NCI-H2107 (cell line): Measurements from ENCODE around the gene ZBTB47.

Source experiments
- DNase-seq: peaks from one replicate; lab custom pipeline; 2025; lab: John Stamatoyannopoulos, UW

Gene ZBTB47

DNA sequence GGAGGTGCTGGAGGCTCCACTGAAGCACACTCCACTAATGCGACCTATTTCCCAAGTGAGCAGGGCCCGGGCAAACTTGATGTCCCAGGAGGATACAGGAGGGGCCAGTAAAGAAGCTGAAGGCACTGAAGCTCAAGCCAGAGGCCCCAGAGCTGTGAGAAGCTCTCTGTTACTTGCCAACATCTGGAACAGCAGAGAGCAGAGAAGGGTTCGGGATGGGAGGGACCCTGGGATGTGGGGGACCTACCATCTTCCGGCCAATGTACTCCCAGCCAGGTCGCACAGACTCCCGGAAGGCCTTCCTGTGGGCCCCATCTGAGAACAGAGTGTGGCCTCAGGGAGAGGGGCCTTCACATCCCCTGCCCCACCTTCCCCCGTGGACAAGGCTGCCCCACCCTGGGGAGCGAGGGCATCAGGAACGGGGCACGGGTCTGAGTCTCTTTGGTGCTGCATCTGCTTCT is 46.0 kb downstream of the ZBTB47 start:
- no peak for DNase-seq

DNA sequence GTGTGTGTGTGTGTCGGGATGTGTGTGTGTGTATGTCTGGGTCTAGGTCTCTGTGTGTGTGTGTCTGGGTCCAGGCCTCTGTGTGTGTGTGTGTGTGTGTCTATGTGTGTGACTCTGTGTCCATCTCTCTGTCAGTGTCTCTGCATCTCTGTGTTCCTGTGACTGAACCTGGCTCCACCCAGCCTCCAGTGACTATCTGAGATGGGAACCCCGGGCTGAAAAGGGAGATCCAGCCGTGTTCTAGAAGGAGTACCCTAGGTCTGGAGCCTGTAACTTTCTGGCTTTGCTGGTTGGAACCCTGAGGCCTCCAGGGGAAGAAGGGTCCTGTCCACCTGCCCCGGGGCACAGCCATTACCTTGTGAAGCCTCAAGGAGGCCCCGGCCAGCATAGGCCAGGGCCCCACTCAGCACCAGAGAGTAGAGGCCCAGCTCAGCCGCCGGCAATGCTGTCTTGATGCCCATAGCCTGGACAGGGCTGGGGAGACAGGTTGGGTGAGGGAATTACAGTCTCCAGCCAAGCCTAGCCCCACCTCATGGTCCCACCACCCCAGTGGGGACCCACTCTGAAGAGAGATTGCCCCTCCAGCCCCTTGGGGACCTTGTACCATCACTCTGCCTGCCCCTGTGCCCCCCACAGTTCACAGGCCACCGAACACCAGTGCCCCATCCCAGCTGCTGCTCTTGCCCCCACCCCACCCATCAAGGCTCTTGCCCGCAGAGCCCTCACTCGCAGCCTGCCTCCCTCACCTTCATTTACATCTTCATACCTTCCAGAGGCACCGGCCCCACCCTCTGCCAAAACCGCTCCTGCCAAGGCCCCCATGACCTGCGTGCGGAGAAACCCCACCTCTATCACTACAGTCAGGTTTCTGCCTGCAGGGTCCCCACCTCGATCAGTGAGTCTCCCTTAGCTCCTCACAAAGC is 47.1 kb downstream of the ZBTB47 start:
- no peak for DNase-seq

GRCh38 chr3:42701371-42702065 is 48.0 kb downstream of the ZBTB47 start:
- DNase-seq: no peak

DNA sequence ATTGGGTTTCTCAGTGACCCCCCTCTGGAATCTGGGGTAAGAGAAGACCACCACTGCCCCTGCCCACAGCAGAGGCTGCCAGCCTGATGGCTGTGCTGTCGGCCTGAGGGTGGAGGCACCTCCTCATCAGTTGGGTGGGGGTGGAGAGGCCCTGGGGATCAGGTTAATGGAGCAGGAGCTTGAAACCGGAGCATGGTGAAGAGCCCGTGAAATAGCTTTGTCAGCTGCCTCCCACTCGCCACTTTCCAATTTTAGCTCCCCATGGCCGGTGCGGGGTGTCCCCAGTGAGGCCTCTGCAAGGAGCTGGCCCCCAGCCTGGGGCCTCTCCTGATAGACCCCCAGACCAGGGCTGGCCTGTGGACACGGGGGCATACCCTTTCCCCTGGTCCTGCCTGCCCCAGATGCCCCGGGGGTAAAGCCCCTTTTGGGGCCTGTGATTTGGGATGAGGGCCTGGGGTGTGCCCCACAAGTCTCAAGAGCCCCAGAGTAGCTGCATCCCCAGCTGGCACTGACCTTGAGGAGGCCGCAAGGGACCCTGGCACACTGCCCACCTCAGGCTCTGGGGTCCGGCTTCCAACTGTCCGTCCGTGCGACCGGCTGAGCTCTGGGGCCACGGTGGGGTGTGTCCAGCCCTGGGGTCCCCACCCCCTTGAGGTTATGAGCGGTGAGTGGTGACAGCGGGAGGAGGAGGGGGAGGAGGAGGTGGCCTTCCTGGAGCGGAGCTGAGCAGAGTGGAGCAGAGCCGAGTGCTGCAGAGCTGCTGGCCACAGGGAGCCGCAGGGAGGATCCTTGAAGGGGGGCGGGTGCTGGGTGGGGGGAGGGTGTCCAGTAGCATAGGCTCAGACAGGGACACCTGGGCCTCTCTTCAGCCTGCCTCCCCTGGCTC is 48.8 kb downstream of the ZBTB47 start, which contains the start of gene HHATL:
Gene HHATL, minus strand, starts transcription at position 733 of the 886 bp plus-strand sequence. CDS start 1,972 bp downstream, outside the sequence.
- peak; percentile 35 for DNase-seq

DNA sequence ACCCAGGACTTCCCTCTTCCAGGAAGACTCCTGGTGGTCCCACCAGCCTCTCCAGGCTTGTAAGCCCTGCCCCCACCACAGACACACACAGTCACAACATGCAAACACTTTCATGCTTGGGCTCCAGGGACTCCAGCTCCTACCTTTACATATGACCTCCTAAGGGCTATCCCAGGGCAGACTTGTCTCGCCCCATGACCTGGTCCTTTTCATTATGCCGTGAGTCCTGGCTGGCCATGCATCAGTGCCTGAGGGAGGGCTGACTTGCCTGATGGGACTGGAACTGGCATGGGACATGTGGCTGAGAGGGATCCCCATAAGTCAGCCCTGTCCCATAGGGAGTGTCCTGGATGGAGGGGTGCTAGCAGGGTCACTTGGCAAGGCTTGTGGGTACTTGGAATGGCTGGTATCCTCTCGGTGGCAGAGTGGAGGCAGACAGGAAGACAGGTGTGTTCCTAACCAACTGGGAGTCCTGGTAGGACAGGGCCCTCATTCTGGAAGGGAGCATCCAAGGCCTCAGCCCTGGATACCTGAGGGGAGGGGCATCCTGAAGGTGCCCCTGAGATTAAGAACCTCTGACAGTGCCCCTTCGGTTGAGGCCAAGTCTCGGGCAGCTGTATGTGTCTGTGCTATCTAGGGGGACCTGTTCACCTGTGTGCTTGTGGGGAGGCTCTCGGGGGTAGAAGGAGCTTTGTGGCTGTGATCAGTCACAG is 49.6 kb downstream of the ZBTB47 start:
- no peak for DNase-seq

- DNase-seq: no peak
These were observed 50.2 kb downstream of the ZBTB47 start for GRCh38 chr3:42703695-42704025.

GRCh38 chr3:42704136-42704841 is 50.8 kb downstream of the ZBTB47 start:
- DNase-seq: no peak

DNA sequence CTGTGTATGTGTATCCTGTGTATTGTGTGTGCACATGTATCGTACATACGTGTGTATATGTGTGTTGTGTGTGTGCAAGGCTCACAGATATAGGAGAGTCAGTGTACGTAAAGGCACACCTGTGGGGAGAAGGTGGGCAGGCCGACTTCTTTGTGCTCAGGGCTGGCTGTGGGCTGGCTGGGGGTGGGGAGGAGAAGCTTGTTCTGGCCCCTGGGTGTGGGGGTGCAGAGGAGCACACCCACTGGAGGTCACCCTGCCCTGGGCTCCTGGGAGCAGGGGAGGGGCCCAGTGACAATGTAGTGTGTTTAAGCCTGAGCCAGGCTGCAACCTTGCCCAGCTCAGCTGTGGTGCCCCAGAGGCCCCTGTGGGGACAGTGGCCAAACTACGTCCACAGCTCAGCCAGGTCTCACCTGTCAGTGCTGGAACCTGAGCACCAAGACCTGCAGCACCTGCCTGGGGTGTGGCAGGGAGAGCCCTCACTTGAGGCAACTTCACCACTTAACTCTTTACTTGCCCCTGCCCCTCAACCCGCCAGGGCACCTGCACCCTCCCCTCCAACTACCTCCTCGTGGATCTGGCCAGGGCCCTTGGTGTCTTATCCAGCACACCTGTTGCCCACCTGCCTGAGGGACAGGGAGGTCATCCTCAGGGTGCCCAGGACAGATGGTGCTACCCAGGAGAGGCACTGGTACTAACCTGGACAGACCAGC is 51.7 kb downstream of the ZBTB47 start:
- DNase-seq: no peak

DNA sequence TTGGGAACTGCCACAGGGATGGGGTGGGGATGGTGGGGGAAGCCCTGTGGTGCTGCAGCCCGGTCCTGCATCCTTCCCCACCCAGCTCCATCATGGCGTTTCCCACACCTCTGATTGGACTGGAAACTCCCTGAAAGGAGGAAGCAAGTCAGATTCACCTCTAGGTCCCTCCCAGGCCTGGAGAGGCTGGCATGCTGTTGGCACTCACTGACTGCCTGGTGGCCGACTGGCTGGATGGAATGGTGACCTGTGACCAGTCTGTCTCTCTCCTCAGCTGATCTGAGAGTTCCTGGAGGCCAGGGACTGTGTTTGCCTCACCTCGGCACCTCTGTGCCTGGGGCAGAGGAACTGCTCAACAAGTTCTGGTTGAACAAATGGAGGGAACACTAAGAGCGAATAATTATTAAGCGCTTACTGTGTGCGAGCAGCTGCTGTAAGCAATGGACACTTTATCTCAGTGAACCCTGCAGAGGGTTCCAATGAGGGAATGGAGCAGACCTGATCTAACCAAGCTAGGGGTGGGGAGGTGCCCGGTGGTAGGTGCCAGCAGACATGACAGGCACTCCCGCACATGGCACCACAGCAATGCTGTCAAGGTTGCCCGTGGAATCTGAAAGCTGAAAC is 52.6 kb downstream of the ZBTB47 start:
- no peak for DNase-seq

GRCh38 chr3:42706721-42707619 is 53.5 kb downstream of the ZBTB47 start:
- DNase-seq: no peak

- no peak for DNase-seq
These were observed 54.3 kb downstream of the ZBTB47 start for GRCh38 chr3:42707620-42708355.

DNA sequence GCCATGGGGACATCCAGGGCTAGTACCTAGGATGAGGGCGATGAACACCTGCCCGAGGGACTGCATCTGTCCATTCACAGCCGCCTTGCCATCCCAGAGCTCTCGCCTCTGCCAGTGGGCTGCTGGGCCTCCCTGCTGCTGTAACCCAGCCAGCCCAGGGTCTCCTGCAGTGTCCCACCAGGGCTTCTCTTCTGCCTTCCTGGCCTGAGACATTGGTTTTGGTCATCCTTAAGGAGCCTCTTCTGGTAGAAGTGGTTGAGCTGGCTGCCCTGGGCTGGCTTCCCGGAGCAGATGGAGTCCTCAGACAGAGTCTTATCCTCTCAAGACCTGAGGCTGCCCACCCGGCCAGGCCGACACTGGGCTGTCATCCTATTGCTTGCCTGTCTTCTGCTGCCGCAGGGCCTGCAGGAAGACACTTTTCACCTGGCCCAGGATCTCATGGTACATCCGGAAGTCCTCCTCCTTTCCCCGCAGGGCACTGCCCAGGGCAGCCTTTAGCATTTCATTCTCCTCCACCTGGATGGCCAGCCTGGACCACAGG is 55.2 kb downstream of the ZBTB47 start:
- no peak for DNase-seq

- no peak for DNase-seq
These were observed 56.1 kb downstream of the ZBTB47 start for GRCh38 chr3:42709621-42710020.

DNA sequence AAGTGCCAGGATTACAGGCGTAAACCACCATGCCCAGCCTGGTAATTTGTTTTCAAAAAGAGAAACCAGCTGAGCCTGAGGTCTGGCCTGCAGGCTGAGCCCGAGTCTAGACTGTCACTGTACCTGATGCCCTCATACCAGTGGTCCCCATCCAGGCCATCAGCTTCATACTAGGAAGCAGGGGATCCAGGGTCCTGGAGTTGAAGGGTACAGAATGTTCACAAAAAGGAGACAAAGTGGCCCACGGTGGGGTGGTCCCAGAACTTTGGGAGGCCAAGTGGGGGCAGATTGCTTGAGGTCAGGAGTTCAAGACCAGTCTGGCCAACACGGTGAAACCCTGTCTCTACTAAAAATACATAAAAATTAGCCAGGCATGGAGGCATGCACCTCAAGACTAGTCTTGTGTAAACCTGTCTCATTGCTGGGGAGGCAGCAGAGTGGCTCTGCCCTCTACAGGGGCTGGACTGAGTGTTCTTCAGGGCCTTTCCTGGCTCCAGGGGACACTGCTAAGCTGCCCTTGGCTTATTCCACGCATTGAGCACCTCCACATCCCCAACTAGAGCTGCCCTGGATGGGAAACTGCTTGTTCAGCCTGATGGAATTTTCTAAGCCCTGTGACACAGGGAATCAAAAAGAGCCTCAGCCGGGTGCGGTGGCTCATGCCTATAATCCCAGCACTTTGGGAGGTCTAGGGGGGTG is 57.0 kb downstream of the ZBTB47 start:
- DNase-seq: no peak

GRCh38 chr3:42711491-42712343 is 58.2 kb downstream of the ZBTB47 start:
- DNase-seq: no peak

- no peak for DNase-seq
These were observed 58.8 kb downstream of the ZBTB47 start for GRCh38 chr3:42712344-42712648.
